ENCODE results near the gene EEF1AKMT4.

The EEF1AKMT4 gene

DNA sequence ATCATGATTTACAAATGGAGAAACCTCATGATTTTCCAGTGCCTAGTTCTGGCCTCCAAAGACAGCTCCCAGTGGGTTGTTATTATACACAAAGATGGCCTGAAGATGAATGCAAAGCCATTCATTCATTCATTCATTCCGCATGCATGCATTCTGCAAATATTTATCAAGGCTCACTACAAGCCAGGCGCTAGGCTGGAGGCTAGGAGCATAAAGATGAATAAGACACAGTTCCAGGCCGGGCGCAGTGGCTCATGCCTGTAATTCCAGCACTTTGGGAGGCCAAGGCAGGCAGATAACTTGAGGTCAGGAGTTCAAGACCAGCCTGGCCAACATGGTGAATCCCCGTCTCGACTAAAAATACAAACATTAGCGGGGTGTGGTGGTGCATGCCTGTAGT, 47.1 kb downstream of the EEF1AKMT4 start:
- in situ Hi-C loops (cut with HindIII; ENCODE audit: low sequenced_read_pairs), result no loop called here

DNA sequence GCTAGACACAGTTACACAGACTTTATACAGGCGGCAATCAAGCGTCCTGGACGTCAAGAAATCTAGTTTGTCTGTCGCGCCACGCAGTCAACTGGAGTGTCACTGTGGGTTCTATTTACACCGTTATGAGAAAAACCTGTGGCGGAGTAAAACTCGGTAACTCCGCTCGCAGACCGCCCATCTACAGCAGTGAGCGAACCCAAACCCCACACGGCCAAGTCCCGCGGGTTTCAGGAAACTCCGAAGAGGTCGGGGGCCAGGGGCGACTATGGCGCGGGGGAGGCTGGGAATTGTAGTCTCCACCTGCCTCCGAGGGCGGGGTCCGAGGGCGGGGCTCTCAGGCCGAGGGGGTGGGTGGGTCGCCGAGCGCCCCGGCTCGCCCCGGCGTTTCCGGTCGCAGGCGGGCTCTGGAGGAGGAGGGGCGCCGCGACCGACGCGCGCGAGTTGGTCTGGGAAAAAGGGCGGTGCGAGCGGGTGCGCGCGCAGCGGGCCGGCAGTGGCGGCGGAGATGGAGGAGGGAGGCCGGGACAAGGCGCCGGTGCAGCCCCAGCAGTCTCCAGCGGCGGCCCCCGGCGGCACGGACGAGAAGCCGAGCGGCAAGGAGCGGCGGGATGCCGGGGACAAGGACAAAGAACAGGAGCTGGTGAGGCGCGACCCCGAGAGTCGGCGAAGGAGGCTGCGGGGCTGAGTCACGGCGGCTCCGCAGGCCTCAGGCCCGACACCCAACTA, 49.5 kb downstream of the EEF1AKMT4 start, which contains the start of gene PSMD2:
TSS of gene PSMD2 (plus strand) at position 483 of the 729 bp plus-strand sequence. CDS start at position 509, 26 bp downstream.
- in situ Hi-C loops (cut with HindIII; ENCODE audit: low sequenced_read_pairs), result no loop called here

DNA sequence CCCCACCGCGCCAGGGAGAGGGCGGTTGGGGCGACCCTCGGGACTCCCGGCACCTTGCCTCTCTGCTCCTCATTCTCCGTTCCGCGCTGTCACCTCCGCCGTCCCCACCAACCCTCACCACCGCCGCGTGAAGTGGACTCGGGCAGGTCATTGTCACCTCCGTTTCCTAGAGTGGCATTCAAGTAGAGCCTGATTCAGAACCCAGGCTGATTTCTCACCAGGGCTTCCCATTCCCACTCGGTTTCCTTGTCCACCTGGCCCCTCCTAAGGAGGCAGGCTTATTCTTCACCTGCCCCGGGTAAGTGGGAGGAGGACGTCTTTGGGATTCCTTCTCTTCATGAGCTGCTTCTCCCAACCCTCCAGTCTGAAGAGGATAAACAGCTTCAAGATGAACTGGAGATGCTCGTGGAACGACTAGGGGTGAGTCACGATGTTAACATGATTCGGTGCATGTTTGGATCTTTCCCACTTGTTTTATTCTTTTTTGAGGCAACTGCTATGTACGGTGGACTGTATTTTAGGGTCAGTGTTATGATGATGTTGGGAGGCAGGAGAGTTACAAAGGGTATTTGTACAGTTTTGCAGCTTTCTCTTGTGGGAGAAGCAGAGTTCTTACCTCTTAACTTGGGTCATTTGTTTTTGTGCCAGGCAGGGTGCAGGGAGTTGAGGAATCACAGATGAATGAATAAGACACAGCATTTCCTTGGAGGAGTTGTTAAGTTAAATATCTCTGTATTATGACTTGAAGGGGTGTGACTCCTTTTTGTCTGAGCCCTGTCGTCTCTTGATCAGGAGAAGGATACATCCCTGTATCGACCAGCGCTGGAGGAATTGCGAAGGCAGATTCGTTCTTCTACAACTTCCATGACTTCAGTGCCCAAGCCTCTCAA, 50.3 kb downstream of the EEF1AKMT4 start:
- in situ Hi-C loops (cut with HindIII; ENCODE audit: low sequenced_read_pairs), result no loop called here

DNA sequence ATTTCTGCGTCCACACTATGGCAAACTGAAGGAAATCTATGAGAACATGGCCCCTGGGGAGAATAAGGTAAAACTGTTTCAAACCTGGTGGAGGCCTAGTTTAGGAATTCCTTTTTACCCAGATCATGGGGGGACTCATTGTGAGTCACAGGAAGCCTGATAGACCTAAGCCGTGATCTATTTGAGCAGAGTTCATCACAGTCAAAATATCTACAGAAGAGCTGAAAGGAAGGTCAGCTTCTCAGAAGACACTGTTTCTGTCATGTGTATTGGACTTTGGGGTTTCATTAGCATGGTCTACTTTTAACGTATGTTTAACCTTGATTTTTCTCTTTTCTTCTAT, 50.9 kb downstream of the EEF1AKMT4 start:
- in situ Hi-C loops (cut with HindIII; ENCODE audit: low sequenced_read_pairs), result no loop called here

DNA sequence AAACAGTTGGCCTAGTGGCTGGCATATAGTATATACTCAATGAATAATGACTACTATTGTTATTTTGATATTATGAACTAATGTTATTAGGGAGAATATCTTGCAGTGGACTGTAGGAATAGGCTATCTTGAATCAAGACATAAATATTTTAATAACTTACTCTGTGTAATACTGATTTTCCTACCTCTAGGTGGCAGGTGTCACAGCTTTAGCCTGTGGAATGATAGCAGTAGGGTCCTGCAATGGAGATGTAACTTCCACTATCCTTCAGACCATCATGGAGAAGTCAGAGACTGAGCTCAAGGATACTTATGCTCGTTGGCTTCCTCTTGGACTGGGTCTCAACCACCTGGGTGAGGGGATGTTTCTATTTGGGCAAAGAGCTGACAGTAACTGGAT, 56.1 kb downstream of the EEF1AKMT4 start:
- in situ Hi-C loops (cut with HindIII; ENCODE audit: low sequenced_read_pairs), result no loop called here

DNA sequence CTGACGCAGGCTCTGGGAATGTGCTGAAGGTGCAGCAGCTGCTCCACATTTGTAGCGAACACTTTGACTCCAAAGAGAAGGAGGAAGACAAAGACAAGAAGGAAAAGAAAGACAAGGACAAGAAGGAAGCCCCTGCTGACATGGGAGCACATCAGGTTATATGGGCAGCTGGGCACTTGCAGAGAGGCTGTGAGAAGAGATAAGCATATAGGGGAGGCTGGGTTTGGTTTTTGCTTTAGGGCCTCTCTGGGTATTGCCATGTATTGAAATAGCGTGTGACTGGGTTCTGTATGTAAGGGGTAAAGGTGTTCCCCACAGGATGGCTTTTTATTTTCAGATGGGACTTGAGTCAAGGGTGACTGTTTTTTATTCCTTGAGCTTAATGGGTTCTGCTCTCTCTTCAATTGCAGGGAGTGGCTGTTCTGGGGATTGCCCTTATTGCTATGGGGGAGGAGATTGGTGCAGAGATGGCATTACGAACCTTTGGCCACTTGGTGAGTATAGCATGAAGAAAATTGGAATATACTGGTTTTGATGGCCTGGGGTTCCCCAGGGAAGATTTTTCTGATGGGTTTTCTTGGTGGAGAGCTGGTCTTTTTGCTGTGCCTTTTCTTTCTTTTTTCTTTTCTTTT, 57.0 kb downstream of the EEF1AKMT4 start:
- in situ Hi-C loops (cut with HindIII; ENCODE audit: low sequenced_read_pairs), result no loop called here

DNA sequence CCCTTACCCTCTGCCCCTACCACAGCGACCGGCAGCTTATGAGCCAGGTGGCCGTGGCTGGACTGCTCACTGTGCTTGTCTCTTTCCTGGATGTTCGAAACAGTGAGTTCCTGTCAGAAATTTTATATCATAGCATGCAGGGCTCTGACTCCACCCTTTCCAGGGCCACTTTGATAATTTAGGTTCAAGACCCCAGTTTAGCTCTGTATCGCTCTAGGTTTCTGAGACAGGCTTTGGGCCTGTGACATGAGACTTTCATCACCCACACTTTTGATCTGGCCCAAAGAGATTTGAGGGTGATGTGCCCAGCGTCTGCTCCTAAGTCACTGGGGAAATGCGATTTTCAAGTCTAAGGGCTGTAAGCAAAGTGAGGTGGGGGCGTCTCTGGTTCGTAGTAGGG, 58.4 kb downstream of the EEF1AKMT4 start:
- in situ Hi-C loops (cut with HindIII; ENCODE audit: low sequenced_read_pairs), result no loop called here

Measured in endothelial cell of hepatic sinusoid (primary cell).